ENCODE measurements around the gene CUTC.

The CUTC gene

GRCh38 chr10:99804471-99804870, 72.4 kb downstream of the CUTC start (continued):
- no peak for TF ChIP-seq TSHZ2 (CRISPR knock-in tag; IDR thresholded peaks at IDR 0.05)
- no peak for TF ChIP-seq ZC3H10 (CRISPR knock-in tag; IDR thresholded peaks at IDR 0.05)

DNA sequence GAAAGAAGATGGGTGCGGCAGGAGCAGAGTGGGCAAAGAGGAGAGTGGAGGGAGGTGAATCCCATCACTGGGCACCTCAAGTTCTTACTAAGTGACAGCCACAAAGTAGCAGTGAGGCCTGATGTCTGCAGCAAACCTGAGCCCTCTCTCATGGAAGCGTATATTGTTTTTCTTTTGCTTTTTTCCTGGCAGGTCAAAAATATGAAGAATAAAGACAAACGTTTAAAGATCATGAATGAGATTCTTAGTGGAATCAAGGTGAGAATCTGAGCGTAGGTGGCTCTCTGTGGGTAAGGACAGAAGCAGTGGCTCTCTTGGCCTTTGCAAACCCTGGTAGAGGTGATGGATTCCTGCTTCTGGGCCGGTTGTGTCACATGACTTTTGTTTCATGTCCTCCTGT, 73.2 kb downstream of the CUTC start:
- ATAC-seq, result no peak
- no peak for TF ChIP-seq ESRRG (CRISPR knock-in tag; IDR thresholded peaks at IDR 0.05)
- TF ChIP-seq BACH2 (CRISPR knock-in tag; IDR thresholded peaks at IDR 0.05; ENCODE audit: borderline replicate concordance), result no peak
- no peak for TF ChIP-seq POU6F1 (CRISPR knock-in tag; IDR thresholded peaks at IDR 0.05; ENCODE audit: borderline replicate concordance, low read depth)
- TF ChIP-seq GLIS3 (CRISPR knock-in tag; IDR thresholded peaks at IDR 0.05), result no peak
- no peak for TF ChIP-seq PATZ1 (CRISPR knock-in tag; IDR thresholded peaks at IDR 0.05; ENCODE audit: borderline replicate concordance)
- TF ChIP-seq ZNF8 (CRISPR knock-in tag; IDR thresholded peaks at IDR 0.05), result no peak
- no peak for TF ChIP-seq SNAI2 (CRISPR knock-in tag; IDR thresholded peaks at IDR 0.05)
- no peak for TF ChIP-seq ZFP30 (CRISPR knock-in tag; IDR thresholded peaks at IDR 0.05)
- TF ChIP-seq TCF4 (CRISPR knock-in tag; IDR thresholded peaks at IDR 0.05; ENCODE audit: borderline replicate concordance), result no peak
